HG03521 (cell line): ENCODE results near the gene THRSP.
"Not testable (repeated sequence)": the region's sequence is repeated elsewhere in the genome, so short reads cannot be mapped to it uniquely, and the experiment has no call there.

Source experiments
- ATAC-seq: cut with Tn5 transposase; IDR thresholded peaks from one replicate; pipeline ENCODE4 v1.9.1; 2021; ENCODE audit warnings: mild to moderate bottlenecking, moderate library complexity; ENCODE audit not compliant: unreplicated experiment

The THRSP gene

GRCh38 chr11:78063440-78064181 is at the start of gene THRSP:
THRSP (plus strand) TSS chr11:78063861; CDS start chr11:78063882, 21 bp downstream.
- ATAC-seq = no peak

GRCh38 chr11:78014937-78015520 is 48.6 kb upstream of the THRSP start:
- not testable (repeated sequence) for ATAC-seq

GRCh38 chr11:78015878-78016277 is 47.8 kb upstream of the THRSP start:
- no peak for ATAC-seq

- ATAC-seq = no peak
These were observed 43.9 kb upstream of the THRSP start for GRCh38 chr11:78019808-78020207.

- no peak for ATAC-seq
These were observed 43.4 kb upstream of the THRSP start for GRCh38 chr11:78020246-78020645.

GRCh38 chr11:78021611-78022010 is 42.0 kb upstream of the THRSP start:
- no peak for ATAC-seq

GRCh38 chr11:78022397-78023396 is 41.0 kb upstream of the THRSP start, which contains the start of gene KCTD14:
KCTD14 (minus strand) TSS chr11:78023276; CDS start chr11:78023249, 27 bp downstream.
- no peak for ATAC-seq

- ATAC-seq = no peak
These were observed 40.2 kb upstream of the THRSP start for GRCh38 chr11:78023426-78023825.

- ATAC-seq = no peak
These were observed 38.3 kb upstream of the THRSP start for GRCh38 chr11:78025378-78025777.

GRCh38 chr11:78027759-78028158 is 35.9 kb upstream of the THRSP start:
- ATAC-seq = no peak

- not testable (repeated sequence) for ATAC-seq
These were observed 35.2 kb upstream of the THRSP start for GRCh38 chr11:78028423-78028822.

- ATAC-seq = no peak
These were observed 33.0 kb upstream of the THRSP start for GRCh38 chr11:78030429-78031325.

GRCh38 chr11:78031629-78032028 is 32.0 kb upstream of the THRSP start:
- ATAC-seq = peak; percentile 78

GRCh38 chr11:78032090-78032489 is 31.6 kb upstream of the THRSP start:
- ATAC-seq = no peak

GRCh38 chr11:78033040-78033439 is 30.6 kb upstream of the THRSP start:
- no peak for ATAC-seq

GRCh38 chr11:78034623-78035022 is 29.0 kb upstream of the THRSP start:
- ATAC-seq = no peak

GRCh38 chr11:78036313-78036712 is 27.3 kb upstream of the THRSP start:
- ATAC-seq = no peak

- no peak for ATAC-seq
These were observed 26.6 kb upstream of the THRSP start for GRCh38 chr11:78037056-78037455.

GRCh38 chr11:78037825-78038620 is 25.6 kb upstream of the THRSP start:
- no peak for ATAC-seq
